H9 (cell line): ENCODE data around the gene AGBL3. TPM values are rescaled to one million over a fixed set of nuclear protein-coding genes. Genes with fewer than 3 reads are reported as not detected.

Experiments
- DNase-seq: peaks from one replicate; pipeline ENCODE4 v3.0.0-alpha.2; 2017
- H2AFZ ChIP-seq: one replicate; pipeline ENCODE4 v1.6.1; 2013; ENCODE audit warnings: mild to moderate bottlenecking, low read length, control low read depth, moderate library complexity
- H2AK5ac ChIP-seq: 2 replicates; pipeline ENCODE4 v1.6.1; 2013; ENCODE audit warnings: low read length, control low read depth, mixed read lengths; ENCODE audit not compliant: insufficient read length
- H2BK120ac ChIP-seq: one replicate; pipeline ENCODE4 v1.6.1; 2013; ENCODE audit warnings: low read depth, mild to moderate bottlenecking, low read length, control low read depth, inconsistent platforms; ENCODE audit not compliant: poor library complexity, severe bottlenecking
- H2BK12ac ChIP-seq: 2 replicates; pipeline ENCODE4 v1.6.1; 2013; ENCODE audit warnings: low read length, control low read depth, mixed read lengths, low read depth; ENCODE audit not compliant: insufficient read length
- H2BK15ac ChIP-seq: 2 replicates; pipeline ENCODE4 v1.6.1; 2013; ENCODE audit warnings: low read depth, low read length, control low read depth
- H2BK20ac ChIP-seq: one replicate; pipeline ENCODE4 v1.6.1; 2013; ENCODE audit warnings: low read depth, mild to moderate bottlenecking, low read length, control low read depth, inconsistent platforms; ENCODE audit not compliant: poor library complexity, severe bottlenecking
- H2BK5ac ChIP-seq: 2 replicates; pipeline ENCODE4 v1.6.1; 2013; ENCODE audit warnings: low read length, control low read depth, mixed read lengths; ENCODE audit not compliant: insufficient read length
- H3K14ac ChIP-seq: 2 replicates; pipeline ENCODE4 v1.6.1; 2013; ENCODE audit warnings: low read length, control low read depth; ENCODE audit not compliant: insufficient read depth
- H3K18ac ChIP-seq: 2 replicates; pipeline ENCODE4 v1.6.1; 2013; ENCODE audit warnings: low read depth, mild to moderate bottlenecking, mixed read lengths, low read length, control low read depth; ENCODE audit not compliant: insufficient read length
- H3K23ac ChIP-seq: 2 replicates; pipeline ENCODE4 v1.6.1; 2013; ENCODE audit warnings: low read length, control low read depth, mixed read lengths, low read depth; ENCODE audit not compliant: insufficient read length
- H3K23me2 ChIP-seq: 2 replicates; pipeline ENCODE4 v1.6.1; 2013; ENCODE audit warnings: low read depth, mild to moderate bottlenecking, mixed read lengths, low read length, control low read depth; ENCODE audit not compliant: insufficient read length, poor library complexity, severe bottlenecking
- H3K27ac ChIP-seq: 2 replicates; pipeline ENCODE4 v1.5.1; 2013; ENCODE audit warnings: low read length, control low read depth, mixed read lengths, low read depth; ENCODE audit not compliant: insufficient read length
- H3K27me3 ChIP-seq: 2 replicates; pipeline ENCODE4 v1.6.1; 2013; ENCODE audit warnings: low read length, control low read depth, inconsistent platforms; ENCODE audit not compliant: insufficient read depth
- H3K4ac ChIP-seq: 2 replicates; pipeline ENCODE4 v1.6.1; 2013; ENCODE audit warnings: low read depth, mild to moderate bottlenecking, control low read depth, inconsistent platforms, low read length, moderate library complexity
- H3K4me1 ChIP-seq: 2 replicates; pipeline ENCODE4 v1.6.1; 2013; ENCODE audit warnings: low read length, control low read depth, inconsistent platforms; ENCODE audit not compliant: insufficient read depth
- H3K4me2 ChIP-seq: 2 replicates; pipeline ENCODE4 v1.6.1; 2013; ENCODE audit warnings: low read length, control low read depth, mixed read lengths; ENCODE audit not compliant: insufficient read length, insufficient read depth
- H3K56ac ChIP-seq: 2 replicates; pipeline ENCODE4 v1.6.1; 2013; ENCODE audit warnings: low read depth, mild to moderate bottlenecking, mixed read lengths, low read length, control low read depth; ENCODE audit not compliant: insufficient read length
- H3K79me1 ChIP-seq: 2 replicates; pipeline ENCODE4 v1.6.1; 2013; ENCODE audit warnings: low read depth, mild to moderate bottlenecking, moderate library complexity, low read length, control low read depth, inconsistent platforms; ENCODE audit not compliant: insufficient read depth, poor library complexity, severe bottlenecking
- H3K79me2 ChIP-seq: 2 replicates; pipeline ENCODE4 v1.6.1; 2013; ENCODE audit warnings: low read length, control low read depth, inconsistent platforms; ENCODE audit not compliant: insufficient read depth
- H3K9ac ChIP-seq: 2 replicates; pipeline ENCODE4 v1.6.1; 2013; ENCODE audit warnings: low read length, control low read depth, mixed read lengths; ENCODE audit not compliant: insufficient read length; ENCODE audit errors: extremely low read depth
- H3K9me3 ChIP-seq: one replicate; pipeline ENCODE4 v1.6.1; 2013; ENCODE audit warnings: low read depth, low read length, inconsistent platforms; ENCODE audit not compliant: control insufficient read depth
- H3T11ph ChIP-seq: one replicate; pipeline ENCODE4 v1.6.1; 2013; ENCODE audit warnings: mild to moderate bottlenecking, low read length, control low read depth, inconsistent platforms
- H4K20me1 ChIP-seq: one replicate; pipeline ENCODE4 v1.6.1; 2013; ENCODE audit not compliant: control insufficient read depth, insufficient read length, insufficient read depth
- H4K5ac ChIP-seq: 2 replicates; pipeline ENCODE4 v1.6.1; 2013; ENCODE audit warnings: low read depth, mild to moderate bottlenecking, mixed read lengths, low read length, control low read depth; ENCODE audit not compliant: insufficient read length
- H4K8ac ChIP-seq: replicated peaks from 2 replicates; pipeline ENCODE4 v1.6.1; 2013; ENCODE audit warnings: low read length, control low read depth, mixed read lengths, low read depth; ENCODE audit not compliant: insufficient read length
- H4K91ac ChIP-seq: 2 replicates; pipeline ENCODE4 v1.6.1; 2013; ENCODE audit warnings: low read depth, mild to moderate bottlenecking, moderate library complexity, mixed read lengths, low read length, control low read depth; ENCODE audit not compliant: insufficient read length
- H3K27ac Mint-ChIP-seq, 3 experiments: 2 replicates in 2 of 3; 3 replicates in 1 of 3; pipeline ENCODE4 v1.8.0; 2020 to 2021; ENCODE audit warnings: mixed read lengths in 3 of 3, mild to moderate bottlenecking in 1 of 3, moderate library complexity in 1 of 3
- H3K27me3 Mint-ChIP-seq: 2 replicates; pipeline ENCODE4 v1.8.0; 2021; ENCODE audit warnings: low read depth, mild to moderate bottlenecking, moderate library complexity, mixed read lengths
- H3K36me3 Mint-ChIP-seq, 3 experiments: 2 replicates in 2 of 3; 3 replicates in 1 of 3; pipeline ENCODE4 v1.8.0; 2020 to 2021; ENCODE audit warnings: low read depth in 3 of 3, mixed read lengths in 3 of 3; ENCODE audit not compliant: insufficient read depth in 1 of 3
- H3K4me1 Mint-ChIP-seq, 2 experiments: 2 replicates each; pipeline ENCODE4 v1.8.0; 2020; ENCODE audit warnings: mixed read lengths in 2 of 2
- H3K4me3 Mint-ChIP-seq, 2 experiments: 2 replicates in 1 of 2; 3 replicates in 1 of 2; pipeline ENCODE4 v1.8.0; 2020 to 2021; ENCODE audit warnings: mild to moderate bottlenecking in 2 of 2, mixed read lengths in 2 of 2, moderate library complexity in 1 of 2
- H3K9me3 Mint-ChIP-seq, 2 experiments: 2 replicates in 1 of 2; 3 replicates in 1 of 2; pipeline ENCODE4 v1.8.0; 2020; ENCODE audit warnings: mild to moderate bottlenecking in 2 of 2, mixed read lengths in 2 of 2, moderate library complexity in 1 of 2
- WGBS: extraction: QIAGEN DNeasy Blood & Tissue Kit; methylation state at CpG from one replicate; pipeline ENCODE4 v1.1.7; 2013; ENCODE audit warnings: missing lambda C conversion rate, low lambda C conversion rate, mixed read lengths; ENCODE audit not compliant: insufficient read length; ENCODE audit errors: extremely low coverage; 5-methylcytosine and 5-hydroxymethylcytosine counted together
- total RNA-seq: library from RNA; stranded (reverse); gene quantifications from 2 replicates; pipeline ENCODE4 v1.2.1, GENCODE V29; 2021
- TF ChIP-seq, protein P1 (sequence below): fragments of 200-600 bp; sonication (generic); conservative IDR thresholded peaks from 3 replicates; pipeline ENCODE4 v1.8.0; 2021; ENCODE audit warnings: antibody characterized with exemption, mild to moderate bottlenecking

AGBL3 gene
- total RNA-seq, 1 experiment from 2014 or later = 2.4 TPM

DNA sequence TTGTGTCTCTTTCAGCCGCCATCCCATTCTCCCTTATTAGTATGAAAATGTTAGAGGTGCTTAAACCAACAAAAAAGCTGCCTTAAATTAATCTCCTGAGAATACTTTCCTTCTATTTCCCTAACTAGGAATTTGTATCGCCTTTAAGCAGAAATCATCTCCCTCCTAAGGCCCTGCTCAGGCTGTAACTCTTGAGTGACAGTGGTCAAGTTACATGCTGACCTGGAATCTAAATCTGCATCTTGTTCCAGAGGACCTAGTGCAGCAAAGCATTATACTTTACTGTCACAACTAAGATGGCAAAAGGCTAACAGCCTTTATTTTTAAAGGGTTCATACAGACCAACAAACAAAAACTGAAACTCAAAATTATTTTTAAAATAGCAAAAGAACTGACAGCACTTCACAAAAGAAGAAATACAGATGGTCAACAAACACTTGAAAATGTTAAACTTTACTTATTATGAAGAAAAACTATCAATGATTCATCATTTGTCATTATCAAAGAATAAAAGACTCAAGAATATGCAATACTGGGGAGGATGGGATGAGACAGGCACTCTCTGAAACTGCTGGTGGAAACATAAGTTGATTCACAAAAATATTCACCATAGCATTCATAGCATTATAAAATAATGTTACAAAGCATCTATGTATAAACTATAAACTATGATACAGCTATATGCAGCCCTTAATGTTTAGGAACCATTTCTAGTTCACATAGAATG is 173.2 kb downstream of the AGBL3 start:
- Histone ChIP-seq H2BK20ac (no peak overlapping the region), H3K27ac (no peak overlapping the region), H3K18ac (no peak overlapping the region), H4K20me1 (no peaks in the 10 kb centered on the region), H3K4me1 (peaks cover 4% of the 10 kb centered on the region; the same call in 1 of the 2 replicates), H2BK120ac (no peak overlapping the region), H3K4ac (no peak overlapping the region), H2BK5ac (no peak overlapping the region), H3K14ac (no peak overlapping the region), H3T11ph (no peak overlapping the region), H3K4me2 (no peak overlapping the region), H2AFZ (no peak overlapping the region), H4K8ac (no peak overlapping the region), H2AK5ac (no peak overlapping the region), H3K79me2 (no peaks in the 10 kb centered on the region), H2BK15ac (no peak overlapping the region), H3K9me3 (no peaks in the 10 kb centered on the region), H2BK12ac (no peak overlapping the region), H3K56ac (no peak overlapping the region), H3K23ac (no peak overlapping the region), H3K79me1 (no peaks in the 10 kb centered on the region), H3K27me3 (no peaks in the 10 kb centered on the region), H3K9ac (no peak overlapping the region), H4K5ac (no peak overlapping the region), H4K91ac (no peak overlapping the region), H3K23me2 (no peaks in the 10 kb centered on the region)
- TF ChIP-seq, protein P1, sequence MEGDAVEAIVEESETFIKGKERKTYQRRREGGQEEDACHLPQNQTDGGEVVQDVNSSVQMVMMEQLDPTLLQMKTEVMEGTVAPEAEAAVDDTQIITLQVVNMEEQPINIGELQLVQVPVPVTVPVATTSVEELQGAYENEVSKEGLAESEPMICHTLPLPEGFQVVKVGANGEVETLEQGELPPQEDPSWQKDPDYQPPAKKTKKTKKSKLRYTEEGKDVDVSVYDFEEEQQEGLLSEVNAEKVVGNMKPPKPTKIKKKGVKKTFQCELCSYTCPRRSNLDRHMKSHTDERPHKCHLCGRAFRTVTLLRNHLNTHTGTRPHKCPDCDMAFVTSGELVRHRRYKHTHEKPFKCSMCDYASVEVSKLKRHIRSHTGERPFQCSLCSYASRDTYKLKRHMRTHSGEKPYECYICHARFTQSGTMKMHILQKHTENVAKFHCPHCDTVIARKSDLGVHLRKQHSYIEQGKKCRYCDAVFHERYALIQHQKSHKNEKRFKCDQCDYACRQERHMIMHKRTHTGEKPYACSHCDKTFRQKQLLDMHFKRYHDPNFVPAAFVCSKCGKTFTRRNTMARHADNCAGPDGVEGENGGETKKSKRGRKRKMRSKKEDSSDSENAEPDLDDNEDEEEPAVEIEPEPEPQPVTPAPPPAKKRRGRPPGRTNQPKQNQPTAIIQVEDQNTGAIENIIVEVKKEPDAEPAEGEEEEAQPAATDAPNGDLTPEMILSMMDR = no peak
- Mint-ChIP-seq H3K27ac (no peak overlapping the region), H3K4me3 (no peak overlapping the region), H3K4me1 (peaks cover 12 to 21% of the 10 kb centered on the region in 2 experiments), H3K9me3 (peaks cover 52 to 54% of the 10 kb centered on the region in 2 experiments), H3K27me3 (peaks cover 5% of the 10 kb centered on the region), H3K36me3 (peaks cover 50 to 82% (median 81%) of the 10 kb centered on the region in 3 experiments)
- DNase-seq = no peak
- WGBS = no CpG with 5 or more reads among the region's 2 CpGs
